GM12873 (cell line): Measurements from ENCODE around the gene ASCC1.

Experiments
- CTCF ChIP-seq: IDR thresholded peaks from 2 replicates; pipeline ENCODE4 v1.5.1; 2012; ENCODE audit warnings: low read depth, mild to moderate bottlenecking, moderate library complexity, low read length, control low read depth; ENCODE audit not compliant: insufficient read depth; ENCODE audit errors: missing control alignments

ASCC1 gene

GRCh38 chr10:72132854-72133253 lies 83.2 kb downstream of the ASCC1 start:
- no peak for TF ChIP-seq CTCF

GRCh38 chr10:72127571-72127970 lies 88.5 kb downstream of the ASCC1 start:
- TF ChIP-seq CTCF = no peak

- no peak for TF ChIP-seq CTCF
Measured at GRCh38 chr10:72126872-72127232, 89.2 kb downstream of the ASCC1 start.

- peak; percentile 41 for TF ChIP-seq CTCF
Measured at GRCh38 chr10:72126184-72126871, 89.7 kb downstream of the ASCC1 start.

- TF ChIP-seq CTCF = no peak
Measured at GRCh38 chr10:72124989-72125388, 91.1 kb downstream of the ASCC1 start.

GRCh38 chr10:72124381-72124780 lies 91.7 kb downstream of the ASCC1 start:
- no peak for TF ChIP-seq CTCF

- TF ChIP-seq CTCF = no peak
Measured at GRCh38 chr10:72123616-72124015, 92.5 kb downstream of the ASCC1 start.
